ENCODE measurements around the gene PTPRG.

Gene PTPRG

GRCh38 chr3:61864886-61865285, 303.5 kb downstream of the PTPRG start:
- Mint-ChIP-seq H3K27ac (no peak overlapping the region), H3K36me3 (ENCODE audit: low read depth) (peaks cover 4% of the 10 kb centered on the region), H3K27me3 (ENCODE audit: low read depth, poor library complexity) (peaks cover 2% of the 10 kb centered on the region), H3K9me3 (peaks cover 4% of the 10 kb centered on the region), H3K4me3 (no peak overlapping the region), H3K4me1 (peaks cover 55% of the 10 kb centered on the region)
- TF ChIP-seq, protein P1, sequence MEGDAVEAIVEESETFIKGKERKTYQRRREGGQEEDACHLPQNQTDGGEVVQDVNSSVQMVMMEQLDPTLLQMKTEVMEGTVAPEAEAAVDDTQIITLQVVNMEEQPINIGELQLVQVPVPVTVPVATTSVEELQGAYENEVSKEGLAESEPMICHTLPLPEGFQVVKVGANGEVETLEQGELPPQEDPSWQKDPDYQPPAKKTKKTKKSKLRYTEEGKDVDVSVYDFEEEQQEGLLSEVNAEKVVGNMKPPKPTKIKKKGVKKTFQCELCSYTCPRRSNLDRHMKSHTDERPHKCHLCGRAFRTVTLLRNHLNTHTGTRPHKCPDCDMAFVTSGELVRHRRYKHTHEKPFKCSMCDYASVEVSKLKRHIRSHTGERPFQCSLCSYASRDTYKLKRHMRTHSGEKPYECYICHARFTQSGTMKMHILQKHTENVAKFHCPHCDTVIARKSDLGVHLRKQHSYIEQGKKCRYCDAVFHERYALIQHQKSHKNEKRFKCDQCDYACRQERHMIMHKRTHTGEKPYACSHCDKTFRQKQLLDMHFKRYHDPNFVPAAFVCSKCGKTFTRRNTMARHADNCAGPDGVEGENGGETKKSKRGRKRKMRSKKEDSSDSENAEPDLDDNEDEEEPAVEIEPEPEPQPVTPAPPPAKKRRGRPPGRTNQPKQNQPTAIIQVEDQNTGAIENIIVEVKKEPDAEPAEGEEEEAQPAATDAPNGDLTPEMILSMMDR (IDR thresholded peaks at IDR 0.05): no peak
- no peak for DNase-seq

- no peak for DNase-seq
- Mint-ChIP-seq H3K36me3 (ENCODE audit: low read depth) (no peaks in the 10 kb centered on the region), H3K27ac (peak overlapping the region; percentile 8), H3K4me3 (no peak overlapping the region), H3K9me3 (no peaks in the 10 kb centered on the region), H3K4me1 (peaks cover 56% of the 10 kb centered on the region), H3K27me3 (ENCODE audit: low read depth, poor library complexity) (peaks cover 3% of the 10 kb centered on the region)
- TF ChIP-seq, protein P1 (IDR thresholded peaks at IDR 0.05): no peak
Observed at GRCh38 chr3:61865466-61866152, 304.2 kb downstream of the PTPRG start.

DNA sequence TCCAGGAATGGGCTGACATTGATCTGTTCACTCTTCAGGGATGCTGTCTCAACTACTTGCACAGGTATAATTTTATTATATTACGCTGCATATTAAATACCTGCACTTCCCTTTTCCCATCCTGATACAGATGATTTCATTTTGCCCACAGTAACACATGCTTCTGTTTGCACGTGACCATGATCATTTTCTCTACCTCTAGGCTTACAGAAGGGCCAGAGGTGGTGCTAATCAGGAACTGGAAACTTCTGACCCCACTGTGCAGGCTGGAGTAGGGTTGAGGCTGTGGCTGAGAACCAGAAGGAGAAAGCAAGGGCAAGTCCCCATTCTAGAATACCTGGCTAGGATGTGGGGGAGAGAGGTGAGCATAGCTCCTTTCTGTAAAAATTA, 304.8 kb downstream of the PTPRG start:
- Mint-ChIP-seq H3K27ac (peak overlapping the region; percentile 75), H3K9me3 (no peaks in the 10 kb centered on the region), H3K4me1 (peaks cover 56% of the 10 kb centered on the region), H3K36me3 (ENCODE audit: low read depth) (no peaks in the 10 kb centered on the region), H3K27me3 (ENCODE audit: low read depth, poor library complexity) (peaks cover 3% of the 10 kb centered on the region), H3K4me3 (no peak overlapping the region)
- DNase-seq: no peak
- TF ChIP-seq, protein P1 (IDR thresholded peaks at IDR 0.05): no peak

GRCh38 chr3:61866961-61867461, 305.6 kb downstream of the PTPRG start:
- Mint-ChIP-seq H3K27me3 (ENCODE audit: low read depth, poor library complexity) (peaks cover 3% of the 10 kb centered on the region), H3K4me3 (no peak overlapping the region), H3K27ac (no peak overlapping the region), H3K4me1 (peaks cover 61% of the 10 kb centered on the region), H3K36me3 (ENCODE audit: low read depth) (no peaks in the 10 kb centered on the region), H3K9me3 (no peaks in the 10 kb centered on the region)
- TF ChIP-seq, protein P1 (IDR thresholded peaks at IDR 0.05): no peak
- no peak for DNase-seq

- TF ChIP-seq, protein P1 (IDR thresholded peaks at IDR 0.05): no peak
- Mint-ChIP-seq H3K27ac (peak overlapping the region; percentile 60), H3K36me3 (ENCODE audit: low read depth) (no peaks in the 10 kb centered on the region), H3K27me3 (ENCODE audit: low read depth, poor library complexity) (peaks cover 3% of the 10 kb centered on the region), H3K9me3 (no peaks in the 10 kb centered on the region), H3K4me1 (peaks cover 76% of the 10 kb centered on the region), H3K4me3 (no peak overlapping the region)
- DNase-seq: no peak
Observed at GRCh38 chr3:61868499-61868898, 307.1 kb downstream of the PTPRG start.

GRCh38 chr3:61869371-61869770, 308.0 kb downstream of the PTPRG start:
- peaks cover 79% of the 10 kb centered on the region for H3K4me1 Mint-ChIP-seq
- H3K36me3 Mint-ChIP-seq (ENCODE audit: low read depth): no peaks in the 10 kb centered on the region
- H3K27ac Mint-ChIP-seq: no peak overlapping the region
- H3K9me3 Mint-ChIP-seq: no peaks in the 10 kb centered on the region
- TF ChIP-seq, protein P1 (IDR thresholded peaks at IDR 0.05): no peak
- peaks cover 3% of the 10 kb centered on the region for H3K27me3 Mint-ChIP-seq (ENCODE audit: low read depth, poor library complexity)
- no peak overlapping the region for H3K4me3 Mint-ChIP-seq
- DNase-seq: no peak

All from nephron progenitor cell (in vitro differentiated cells).